GM21390 (cell line): Measurements from ENCODE around the gene PSMD8.
"Not testable (repeated sequence)": the region's sequence is repeated elsewhere in the genome, so short reads cannot be mapped to it uniquely, and the experiment has no call there.

ENCODE experiments used
- ATAC-seq: cut with Tn5 transposase; IDR thresholded peaks from one replicate; pipeline ENCODE4 v1.9.1; 2021; ENCODE audit not compliant: unreplicated experiment

Gene PSMD8

GRCh38 chr19:38374332-38375097 lies at the start of gene PSMD8:
Gene PSMD8 (plus strand): TSS chr19:38374571. CDS start chr19:38374602, 31 bp downstream.
- peak; percentile 92 for ATAC-seq

DNA sequence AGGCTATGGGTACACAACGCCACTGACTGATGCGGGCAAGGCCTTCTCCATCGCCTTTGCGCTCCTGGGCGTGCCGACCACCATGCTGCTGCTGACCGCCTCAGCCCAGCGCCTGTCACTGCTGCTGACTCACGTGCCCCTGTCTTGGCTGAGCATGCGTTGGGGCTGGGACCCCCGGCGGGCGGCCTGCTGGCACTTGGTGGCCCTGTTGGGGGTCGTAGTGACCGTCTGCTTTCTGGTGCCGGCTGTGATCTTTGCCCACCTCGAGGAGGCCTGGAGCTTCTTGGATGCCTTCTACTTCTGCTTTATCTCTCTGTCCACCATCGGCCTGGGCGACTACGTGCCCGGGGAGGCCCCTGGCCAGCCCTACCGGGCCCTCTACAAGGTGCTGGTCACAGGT lies 47.8 kb upstream of the PSMD8 start:
- ATAC-seq = no peak

- ATAC-seq = no peak
Observed at GRCh38 chr19:38329651-38330050, 44.7 kb upstream of the PSMD8 start.

GRCh38 chr19:38331728-38332127 lies 42.6 kb upstream of the PSMD8 start:
- ATAC-seq = no peak

GRCh38 chr19:38333245-38333644 lies 41.1 kb upstream of the PSMD8 start:
- ATAC-seq = no peak

DNA sequence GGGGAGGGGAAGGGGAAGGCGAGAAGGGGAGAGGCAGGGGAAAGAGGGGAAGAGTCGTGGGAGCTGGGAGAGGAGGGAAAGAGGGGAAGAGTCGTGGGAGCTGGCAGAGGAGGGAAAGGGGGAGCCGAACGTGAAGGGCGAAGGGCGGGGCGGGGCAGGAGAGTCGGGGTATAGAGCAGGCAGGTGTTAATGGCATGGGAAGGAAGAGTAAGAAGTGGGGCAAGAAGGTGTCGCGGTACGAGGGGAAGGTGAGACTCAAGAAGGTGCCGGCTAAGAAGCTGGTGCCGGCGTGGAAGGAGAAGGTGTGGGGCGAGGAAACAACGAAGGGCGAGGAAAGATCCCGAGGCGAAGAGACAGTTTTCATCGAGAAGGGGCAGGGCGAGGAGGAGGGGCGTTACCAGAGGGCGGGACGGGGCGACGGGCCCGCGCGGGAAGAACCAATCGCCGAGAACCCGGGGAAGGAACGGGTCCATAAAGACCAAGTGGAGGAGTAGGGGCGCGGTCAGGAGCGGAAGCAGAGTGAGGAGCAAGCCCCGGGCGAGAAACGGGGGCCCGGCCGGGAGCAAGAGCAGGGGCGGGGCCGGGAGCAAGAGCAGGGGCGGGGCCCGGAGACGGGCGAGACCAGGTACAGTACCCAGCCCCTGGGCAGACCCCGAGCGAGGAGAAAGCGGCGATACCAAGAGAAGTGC lies 38.3 kb upstream of the PSMD8 start:
- peak; percentile 62 for ATAC-seq

DNA sequence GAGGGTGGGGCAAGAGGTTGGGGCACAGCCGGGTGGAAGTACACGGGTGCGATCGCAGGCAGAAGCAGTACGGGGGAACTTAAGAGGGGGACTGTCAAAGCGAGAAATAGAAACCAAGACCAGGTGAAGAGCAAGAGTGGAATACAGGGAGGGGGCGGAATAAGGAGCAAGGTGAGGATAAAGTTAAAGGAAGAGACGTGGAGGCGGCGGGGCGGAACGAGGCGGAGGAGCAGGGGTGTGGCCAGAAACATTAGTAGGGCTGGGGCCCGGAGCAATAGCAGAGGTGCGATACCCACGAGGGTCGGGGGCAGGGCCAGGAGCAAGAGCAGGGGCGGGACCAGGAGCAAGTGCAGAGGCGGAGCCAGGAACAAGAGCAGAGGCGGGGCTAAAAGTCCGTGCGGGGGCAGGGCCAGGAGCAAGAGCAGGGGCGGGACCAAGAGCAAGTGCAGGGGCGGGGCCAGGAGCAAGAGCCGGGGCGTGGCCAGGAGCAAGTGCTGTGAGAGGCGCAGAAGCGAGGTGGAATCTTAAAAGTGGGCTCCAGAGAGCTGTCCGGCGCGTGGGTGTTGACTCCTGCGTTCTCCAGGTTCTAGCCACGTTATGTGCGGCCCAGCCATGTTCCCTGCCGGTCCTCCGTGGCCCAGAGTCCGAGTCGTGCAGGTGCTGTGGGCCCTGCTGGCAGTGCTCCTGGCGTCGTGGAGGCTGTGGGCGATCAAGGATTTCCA lies 37.6 kb upstream of the PSMD8 start:
- peak; percentile 50 for ATAC-seq

GRCh38 chr19:38337360-38337653 lies 37.1 kb upstream of the PSMD8 start:
- ATAC-seq = no peak

DNA sequence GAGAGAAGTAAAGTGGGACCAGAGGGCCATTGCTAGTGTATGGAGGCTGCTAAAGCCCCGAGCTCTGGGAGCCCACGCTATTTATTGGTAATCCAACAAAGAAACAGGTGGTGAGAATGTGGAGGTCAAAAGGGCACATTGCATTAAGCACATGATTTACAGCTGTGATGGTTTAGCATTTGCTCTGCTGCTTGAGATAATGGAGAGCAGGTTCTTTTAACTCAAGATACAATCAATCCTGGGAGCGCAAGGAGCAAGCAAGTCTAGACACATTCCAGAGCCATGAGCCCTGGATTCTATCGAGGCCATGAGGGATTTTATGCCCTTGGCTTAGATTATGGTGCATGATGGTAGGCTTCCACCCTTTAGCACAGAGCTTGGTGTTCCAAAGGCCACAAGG lies 35.4 kb upstream of the PSMD8 start:
- ATAC-seq = not testable (repeated sequence)

- no peak for ATAC-seq
Observed at GRCh38 chr19:38340927-38341326, 33.4 kb upstream of the PSMD8 start.

- ATAC-seq = no peak
Observed at GRCh38 chr19:38346837-38347236, 27.5 kb upstream of the PSMD8 start.

DNA sequence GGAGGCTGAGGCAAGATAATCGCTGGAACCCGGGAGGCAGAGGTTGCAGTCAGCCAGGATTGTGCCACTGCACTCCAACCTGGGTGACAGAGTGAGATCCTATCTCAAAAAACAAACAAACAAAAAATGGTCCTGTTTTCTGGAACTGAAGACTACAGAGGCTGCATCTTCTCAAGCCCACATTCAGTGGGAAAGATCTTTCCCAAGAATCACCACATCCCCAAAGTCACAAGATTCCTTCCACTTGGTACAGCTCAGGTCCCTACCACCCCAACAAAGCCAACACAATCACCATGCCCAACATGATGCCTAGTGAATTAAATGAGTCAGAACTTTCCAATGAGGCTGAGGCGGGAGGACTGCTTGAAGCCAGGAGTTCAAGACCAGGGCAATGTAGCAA lies 23.5 kb upstream of the PSMD8 start:
- ATAC-seq = no peak

GRCh38 chr19:38351865-38352395 lies 22.4 kb upstream of the PSMD8 start:
- ATAC-seq = no peak

DNA sequence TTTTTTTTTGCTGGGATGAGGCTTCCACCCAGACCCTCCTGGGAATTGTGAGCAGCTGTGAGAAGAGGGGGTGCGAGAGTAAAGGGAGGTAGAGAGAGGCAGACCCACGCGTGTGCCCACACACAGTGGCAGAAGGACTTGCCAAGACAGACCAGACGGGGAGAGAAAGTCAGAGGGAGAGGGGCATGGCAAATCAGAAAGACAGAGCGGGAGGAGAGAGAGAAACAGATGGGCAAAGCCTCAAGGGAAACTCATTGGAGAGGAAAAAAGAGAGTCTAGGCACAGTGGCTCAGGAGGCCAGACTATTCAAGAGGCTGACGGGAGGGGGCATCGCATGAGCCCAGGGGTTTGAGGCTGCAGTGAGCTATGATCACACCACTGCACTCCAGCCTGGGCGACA lies 21.8 kb upstream of the PSMD8 start:
- ATAC-seq = no peak

- no peak for ATAC-seq
Observed at GRCh38 chr19:38355728-38356725, 18.3 kb upstream of the PSMD8 start.

DNA sequence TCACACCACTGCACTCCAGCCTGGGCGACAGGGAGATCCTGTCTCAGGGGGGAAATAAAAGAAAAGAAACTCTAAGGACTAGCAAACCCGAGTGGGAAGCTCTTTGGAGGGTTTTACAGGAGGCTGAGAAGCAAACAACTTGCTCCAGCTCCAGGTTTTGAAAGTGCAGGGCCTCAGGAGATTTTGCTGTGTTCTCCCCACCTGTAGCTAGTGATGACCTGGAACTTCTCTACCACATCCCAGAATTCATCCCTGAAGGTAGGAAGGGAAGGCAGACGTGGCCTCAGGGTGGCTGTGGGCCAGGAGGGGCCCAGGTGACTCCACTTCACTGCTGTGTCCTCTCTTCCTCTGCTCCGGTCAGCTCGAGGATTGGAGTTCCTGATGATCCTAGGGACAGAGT lies 16.3 kb upstream of the PSMD8 start:
- no peak for ATAC-seq

GRCh38 chr19:38359242-38360021 lies 14.9 kb upstream of the PSMD8 start:
- no peak for ATAC-seq

DNA sequence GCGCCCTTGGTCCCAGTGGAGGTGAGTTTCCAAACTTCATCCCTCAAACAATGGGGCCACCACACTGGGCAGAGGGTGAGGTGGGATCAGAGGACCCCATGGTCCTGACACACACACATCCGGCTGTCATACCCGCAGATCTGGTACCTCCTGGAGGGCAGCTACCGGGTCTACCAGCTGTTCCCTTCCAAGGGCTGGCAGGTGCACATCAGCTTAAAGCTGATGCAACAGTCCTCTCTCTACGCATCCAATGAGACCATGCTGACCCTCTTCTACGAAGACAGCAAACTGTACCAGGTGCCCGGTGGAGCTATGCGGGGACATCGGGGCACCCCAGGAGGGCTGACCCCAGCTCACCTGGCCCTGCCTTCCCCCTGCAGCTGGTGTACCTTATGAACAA lies 14.0 kb upstream of the PSMD8 start:
- ATAC-seq = no peak

- no peak for ATAC-seq
Observed at GRCh38 chr19:38360839-38361631, 13.3 kb upstream of the PSMD8 start.
